T-helper 2 cell treated with Interferon-gamma antibody and Interleukin-4, amounts not matched to agents 5 μg/mL and 100 μg/mL, for 36 hours (primary cell): ENCODE results near the gene FGGY.

ENCODE experiments used
- DNase-seq: peaks from one replicate; pipeline ENCODE4 v3.0.0; 2021; ENCODE audit warnings: low spot score
- H3K27ac Mint-ChIP-seq: one replicate; pipeline ENCODE4 v1.8.0; 2021; ENCODE audit warnings: mild to moderate bottlenecking, mixed read lengths
- H3K27me3 Mint-ChIP-seq: one replicate; pipeline ENCODE4 v1.8.0; 2021; ENCODE audit warnings: low read depth, mixed read lengths
- H3K36me3 Mint-ChIP-seq: one replicate; pipeline ENCODE4 v1.8.0; 2021; ENCODE audit warnings: low read depth, mixed read lengths
- H3K4me1 Mint-ChIP-seq: one replicate; pipeline ENCODE4 v1.8.0; 2021; ENCODE audit warnings: low read depth, mixed read lengths
- H3K4me3 Mint-ChIP-seq: one replicate; pipeline ENCODE4 v1.8.0; 2022; ENCODE audit warnings: mild to moderate bottlenecking, moderate library complexity, mixed read lengths
- H3K9me3 Mint-ChIP-seq: one replicate; pipeline ENCODE4 v1.8.0; 2021; ENCODE audit warnings: mixed read lengths

Gene FGGY

GRCh38 chr1:59747420-59748024, 450.6 kb downstream of the FGGY start:
- Mint-ChIP-seq H3K27ac (no peak overlapping the region), H3K9me3 (no peaks in the 10 kb centered on the region), H3K27me3 (no peaks in the 10 kb centered on the region), H3K4me1 (no peaks in the 10 kb centered on the region), H3K36me3 (no peaks in the 10 kb centered on the region), H3K4me3 (no peak overlapping the region)
- no peak for DNase-seq

GRCh38 chr1:59748123-59748522, 451.2 kb downstream of the FGGY start:
- DNase-seq = no peak
- H3K4me3 Mint-ChIP-seq = no peak overlapping the region
- H3K9me3 Mint-ChIP-seq = no peaks in the 10 kb centered on the region
- H3K4me1 Mint-ChIP-seq = no peaks in the 10 kb centered on the region
- no peaks in the 10 kb centered on the region for H3K36me3 Mint-ChIP-seq
- H3K27me3 Mint-ChIP-seq = no peaks in the 10 kb centered on the region
- no peak overlapping the region for H3K27ac Mint-ChIP-seq

GRCh38 chr1:59750328-59751003, 453.6 kb downstream of the FGGY start:
- H3K4me3 Mint-ChIP-seq = no peak overlapping the region
- H3K27ac Mint-ChIP-seq = no peak overlapping the region
- H3K36me3 Mint-ChIP-seq = no peaks in the 10 kb centered on the region
- no peaks in the 10 kb centered on the region for H3K4me1 Mint-ChIP-seq
- no peaks in the 10 kb centered on the region for H3K27me3 Mint-ChIP-seq
- DNase-seq = no peak
- no peaks in the 10 kb centered on the region for H3K9me3 Mint-ChIP-seq

GRCh38 chr1:59751004-59751395, 454.1 kb downstream of the FGGY start:
- no peak overlapping the region for H3K4me3 Mint-ChIP-seq
- H3K36me3 Mint-ChIP-seq = no peaks in the 10 kb centered on the region
- no peak overlapping the region for H3K27ac Mint-ChIP-seq
- H3K4me1 Mint-ChIP-seq = no peaks in the 10 kb centered on the region
- no peak for DNase-seq
- no peaks in the 10 kb centered on the region for H3K27me3 Mint-ChIP-seq
- H3K9me3 Mint-ChIP-seq = no peaks in the 10 kb centered on the region

- no peaks in the 10 kb centered on the region for H3K27me3 Mint-ChIP-seq
- no peaks in the 10 kb centered on the region for H3K9me3 Mint-ChIP-seq
- H3K4me3 Mint-ChIP-seq = no peak overlapping the region
- H3K27ac Mint-ChIP-seq = no peak overlapping the region
- no peaks in the 10 kb centered on the region for H3K36me3 Mint-ChIP-seq
- no peaks in the 10 kb centered on the region for H3K4me1 Mint-ChIP-seq
- no peak for DNase-seq
Measured at GRCh38 chr1:59751801-59752200, 454.9 kb downstream of the FGGY start.

GRCh38 chr1:59752556-59753414, 455.9 kb downstream of the FGGY start:
- Mint-ChIP-seq H3K4me1 (no peaks in the 10 kb centered on the region), H3K9me3 (no peaks in the 10 kb centered on the region), H3K36me3 (no peaks in the 10 kb centered on the region), H3K27me3 (no peaks in the 10 kb centered on the region), H3K27ac (no peak overlapping the region), H3K4me3 (no peak overlapping the region)
- DNase-seq = no peak

- no peak for DNase-seq
- peaks cover 2% of the 10 kb centered on the region for H3K4me1 Mint-ChIP-seq
- no peaks in the 10 kb centered on the region for H3K36me3 Mint-ChIP-seq
- no peaks in the 10 kb centered on the region for H3K9me3 Mint-ChIP-seq
- H3K4me3 Mint-ChIP-seq = no peak overlapping the region
- no peak overlapping the region for H3K27ac Mint-ChIP-seq
- no peaks in the 10 kb centered on the region for H3K27me3 Mint-ChIP-seq
Measured at GRCh38 chr1:59755069-59755685, 458.3 kb downstream of the FGGY start.

- Mint-ChIP-seq H3K9me3 (no peaks in the 10 kb centered on the region), H3K4me3 (no peak overlapping the region), H3K4me1 (peaks cover 2% of the 10 kb centered on the region), H3K36me3 (no peaks in the 10 kb centered on the region), H3K27ac (no peak overlapping the region), H3K27me3 (no peaks in the 10 kb centered on the region)
- DNase-seq = no peak
Measured at GRCh38 chr1:59757197-59757747, 460.4 kb downstream of the FGGY start.

GRCh38 chr1:59759156-59759925, 462.4 kb downstream of the FGGY start:
- peak; percentile 60 for DNase-seq

GRCh38 chr1:59761443-59761842, 464.5 kb downstream of the FGGY start:
- DNase-seq = no peak
- Mint-ChIP-seq H3K27ac (no peak overlapping the region), H3K4me3 (no peak overlapping the region), H3K27me3 (no peaks in the 10 kb centered on the region), H3K9me3 (no peaks in the 10 kb centered on the region), H3K4me1 (peaks cover 2% of the 10 kb centered on the region), H3K36me3 (no peaks in the 10 kb centered on the region)

More at GRCh38 chr1:59759156-59759925, 462.4 kb downstream of the FGGY start:
- Mint-ChIP-seq H3K36me3 (no peaks in the 10 kb centered on the region), H3K9me3 (no peaks in the 10 kb centered on the region), H3K4me1 (peaks cover 2% of the 10 kb centered on the region), H3K4me3 (peak overlapping the region; percentile 24), H3K27ac (no peak overlapping the region), H3K27me3 (no peaks in the 10 kb centered on the region)

GRCh38 chr1:59763418-59763817, 466.5 kb downstream of the FGGY start:
- Mint-ChIP-seq H3K36me3 (no peaks in the 10 kb centered on the region), H3K4me3 (no peak overlapping the region), H3K27ac (no peak overlapping the region), H3K4me1 (peaks cover 2% of the 10 kb centered on the region), H3K27me3 (no peaks in the 10 kb centered on the region), H3K9me3 (no peaks in the 10 kb centered on the region)
- no peak for DNase-seq

- Mint-ChIP-seq H3K4me3 (no peak overlapping the region), H3K9me3 (no peaks in the 10 kb centered on the region), H3K27me3 (no peaks in the 10 kb centered on the region), H3K27ac (no peak overlapping the region), H3K4me1 (peaks cover 5% of the 10 kb centered on the region), H3K36me3 (no peaks in the 10 kb centered on the region)
- DNase-seq = no peak
Measured at GRCh38 chr1:59765011-59765730, 468.3 kb downstream of the FGGY start.
